RWPE2 (cell line): ENCODE results near the gene ISYNA1.

Source experiments
- ATAC-seq: fragments of 200-7000 bp; cut with Tn5 transposase; 3 replicates; pipeline ENCODE4 v1.9.1; 2021; ENCODE audit warnings: low read depth
- DNase-seq: peaks from one replicate; pipeline ENCODE4 v3.0.0-alpha.2; 2020; ENCODE audit warnings: low spot score
- H3K27ac ChIP-seq: fragments of 450-650 bp; 2 replicates; pipeline ENCODE4 v1.5.1; 2017; ENCODE audit warnings: mild to moderate bottlenecking; ENCODE audit not compliant: poor library complexity, severe bottlenecking
- H3K27me3 ChIP-seq: fragments of 250-450 bp; sonication (Bioruptor Pico); 2 replicates; pipeline ENCODE4 v1.5.1; 2021; ENCODE audit warnings: mild to moderate bottlenecking, moderate library complexity; ENCODE audit not compliant: insufficient read depth, poor library complexity, severe bottlenecking
- H3K36me3 ChIP-seq: fragments of 250-450 bp; sonication (Bioruptor Pico); 2 replicates; pipeline ENCODE4 v1.5.1; 2020; ENCODE audit warnings: low read depth, mild to moderate bottlenecking, moderate library complexity
- H3K4me1 ChIP-seq: fragments of 250-450 bp; sonication (Bioruptor Pico); 2 replicates; pipeline ENCODE4 v1.5.1; 2021; ENCODE audit warnings: mild to moderate bottlenecking, moderate library complexity; ENCODE audit not compliant: insufficient read depth, poor library complexity, severe bottlenecking
- H3K4me3 ChIP-seq: fragments of 250-450 bp; sonication (Bioruptor Pico); 2 replicates; pipeline ENCODE4 v1.5.1; 2021; ENCODE audit warnings: mild to moderate bottlenecking, moderate library complexity; ENCODE audit not compliant: severe bottlenecking
- H3K9me3 ChIP-seq: fragments of 250-450 bp; sonication (Bioruptor Pico); 2 replicates; pipeline ENCODE4 v1.5.1; 2021; ENCODE audit warnings: mild to moderate bottlenecking, moderate library complexity; ENCODE audit not compliant: severe bottlenecking
- CTCF ChIP-seq: fragments of 450-650 bp; IDR thresholded peaks from one replicate; pipeline ENCODE4 v1.5.1; 2017; ENCODE audit warnings: mild to moderate bottlenecking, moderate library complexity; ENCODE audit not compliant: poor library complexity, severe bottlenecking

The ISYNA1 gene

GRCh38 chr19:18433015-18433691 is 4.8 kb downstream of the ISYNA1 start:
- no peak for ATAC-seq
- DNase-seq: no peak
- TF ChIP-seq CTCF: no peak
- no peak overlapping the region for H3K4me3 ChIP-seq
- peaks cover under 1% of the 10 kb centered on the region for H3K4me1 ChIP-seq
- no peaks in the 10 kb centered on the region for H3K36me3 ChIP-seq
- no peak overlapping the region for H3K27ac ChIP-seq
- H3K27me3 ChIP-seq: no peaks in the 10 kb centered on the region
- no peaks in the 10 kb centered on the region for H3K9me3 ChIP-seq

GRCh38 chr19:18432275-18433014 is 5.5 kb downstream of the ISYNA1 start:
- Histone ChIP-seq H3K9me3 (no peaks in the 10 kb centered on the region), H3K27ac (no peak overlapping the region), H3K27me3 (no peaks in the 10 kb centered on the region), H3K4me1 (no peaks in the 10 kb centered on the region), H3K4me3 (no peak overlapping the region), H3K36me3 (no peaks in the 10 kb centered on the region)
- TF ChIP-seq CTCF: no peak
- DNase-seq (no peak), ATAC-seq (no peak)

GRCh38 chr19:18431351-18432197 is 6.4 kb downstream of the ISYNA1 start:
- H3K27ac ChIP-seq: no peak overlapping the region
- no peaks in the 10 kb centered on the region for H3K4me1 ChIP-seq
- H3K27me3 ChIP-seq: no peaks in the 10 kb centered on the region
- H3K9me3 ChIP-seq: no peaks in the 10 kb centered on the region
- no peak for TF ChIP-seq CTCF
- no peak overlapping the region for H3K4me3 ChIP-seq
- DNase-seq (no peak), ATAC-seq (no peak)
- no peaks in the 10 kb centered on the region for H3K36me3 ChIP-seq

- no peak for DNase-seq
- Histone ChIP-seq H3K9me3 (no peaks in the 10 kb centered on the region), H3K4me1 (peaks cover 3% of the 10 kb centered on the region), H3K36me3 (no peaks in the 10 kb centered on the region), H3K27ac (no peak overlapping the region), H3K4me3 (no peak overlapping the region), H3K27me3 (no peaks in the 10 kb centered on the region)
- TF ChIP-seq CTCF: no peak
- no peak for ATAC-seq
Measured at GRCh38 chr19:18430417-18431144, 7.4 kb downstream of the ISYNA1 start.
